Activated CD4-positive, alpha-beta T cell treated with anti-CD3 and anti-CD28 coated beads, Interleukin-2, Interleukin-4, amounts not matched to agents 100 ng/mL and 50 ng/mL, durations not matched to agents 16 hours and 8 hours (primary cell): ENCODE results near the gene IER3.

Source experiments
- DNase-seq: peaks from one replicate; pipeline ENCODE4 v3.0.0-alpha.2; 2020; ENCODE audit warnings: low spot score

The IER3 gene, protein sequence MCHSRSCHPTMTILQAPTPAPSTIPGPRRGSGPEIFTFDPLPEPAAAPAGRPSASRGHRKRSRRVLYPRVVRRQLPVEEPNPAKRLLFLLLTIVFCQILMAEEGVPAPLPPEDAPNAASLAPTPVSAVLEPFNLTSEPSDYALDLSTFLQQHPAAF

DNA sequence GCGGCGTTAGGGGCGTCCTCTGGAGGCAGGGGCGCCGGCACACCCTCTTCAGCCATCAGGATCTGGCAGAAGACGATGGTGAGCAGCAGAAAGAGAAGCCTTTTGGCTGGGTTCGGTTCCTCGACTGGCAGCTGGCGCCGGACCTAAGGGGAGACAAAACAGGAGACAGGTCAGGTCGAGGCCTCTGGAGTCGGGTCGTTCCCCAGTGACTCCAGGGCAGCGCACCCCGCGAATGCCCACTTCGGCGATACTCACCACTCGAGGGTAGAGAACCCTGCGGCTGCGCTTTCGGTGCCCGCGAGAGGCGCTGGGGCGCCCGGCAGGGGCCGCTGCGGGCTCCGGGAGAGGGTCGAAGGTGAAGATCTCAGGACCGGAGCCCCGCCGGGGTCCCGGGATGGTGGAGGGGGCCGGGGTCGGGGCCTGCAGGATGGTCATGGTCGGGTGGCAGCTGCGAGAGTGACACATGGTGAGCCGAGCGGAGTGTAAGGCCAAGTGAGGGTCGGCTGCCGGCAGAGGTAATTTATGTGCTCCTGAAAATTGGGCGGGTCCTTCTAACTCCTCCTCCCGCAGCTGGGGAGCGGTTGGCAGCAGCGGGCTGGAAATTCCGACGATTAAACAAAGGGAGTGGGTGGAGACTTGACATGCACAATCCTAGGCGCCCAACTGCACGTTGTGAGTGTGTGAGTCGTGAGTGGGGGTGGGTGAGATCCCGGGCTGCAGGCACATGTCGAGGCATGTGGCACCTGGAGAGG, at the start of gene IER3:
TSS of gene IER3 (minus strand) at position 494 of the 752 bp plus-strand sequence. CDS start at position 465, 29 bp downstream.
- peak; percentile 91 for DNase-seq

DNA sequence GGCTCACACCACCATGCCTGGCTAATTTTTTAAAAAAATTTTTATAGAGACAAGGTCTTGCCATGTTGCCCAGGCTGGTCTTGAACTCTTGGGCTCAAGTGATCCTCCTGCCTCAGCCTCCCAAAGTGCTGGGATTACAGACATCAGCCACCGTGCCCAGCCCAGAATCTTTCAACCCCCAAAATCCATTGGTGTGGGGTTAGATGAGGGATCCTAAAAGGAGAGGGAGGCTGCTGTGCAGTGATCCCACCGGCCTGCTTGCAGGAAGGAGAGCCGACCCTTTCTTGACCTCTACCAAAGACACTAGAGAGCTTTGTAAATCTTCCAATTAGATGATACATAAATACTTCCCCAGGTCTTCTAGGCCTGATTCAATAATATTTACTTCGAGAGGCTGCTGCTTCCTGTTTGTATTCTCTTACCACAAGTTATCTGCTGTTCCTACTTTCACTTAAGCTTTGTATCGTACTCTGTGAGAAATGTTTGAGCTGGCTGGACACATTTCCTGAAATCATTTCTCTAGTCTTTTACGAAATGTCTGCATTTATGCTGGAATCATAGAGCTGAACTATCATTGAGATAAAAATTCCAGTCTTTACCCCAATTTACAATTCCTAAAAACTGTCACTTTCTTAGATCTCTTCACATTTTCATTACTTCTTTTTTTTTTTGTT, 49.3 kb upstream of the IER3 start:
- DNase-seq, result no peak

DNA sequence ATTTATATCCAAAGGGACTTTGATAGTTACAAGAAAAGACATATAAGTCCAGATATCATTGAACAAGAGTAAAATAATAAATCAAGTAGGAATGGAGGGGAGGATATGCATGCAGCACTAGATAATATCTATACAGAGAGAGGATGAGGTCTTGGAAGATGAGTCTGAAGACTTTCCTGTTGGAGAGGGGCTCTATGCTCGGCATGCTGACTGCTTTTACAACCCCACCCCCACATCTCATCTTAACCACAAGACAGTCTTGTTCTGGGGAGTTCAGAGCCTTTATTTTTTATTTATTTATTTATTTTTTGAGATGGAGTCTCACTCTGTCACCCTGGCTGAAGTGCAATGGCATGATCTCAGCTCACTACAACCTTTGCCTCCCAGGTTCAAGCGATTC, 48.4 kb upstream of the IER3 start:
- no peak for DNase-seq

DNA sequence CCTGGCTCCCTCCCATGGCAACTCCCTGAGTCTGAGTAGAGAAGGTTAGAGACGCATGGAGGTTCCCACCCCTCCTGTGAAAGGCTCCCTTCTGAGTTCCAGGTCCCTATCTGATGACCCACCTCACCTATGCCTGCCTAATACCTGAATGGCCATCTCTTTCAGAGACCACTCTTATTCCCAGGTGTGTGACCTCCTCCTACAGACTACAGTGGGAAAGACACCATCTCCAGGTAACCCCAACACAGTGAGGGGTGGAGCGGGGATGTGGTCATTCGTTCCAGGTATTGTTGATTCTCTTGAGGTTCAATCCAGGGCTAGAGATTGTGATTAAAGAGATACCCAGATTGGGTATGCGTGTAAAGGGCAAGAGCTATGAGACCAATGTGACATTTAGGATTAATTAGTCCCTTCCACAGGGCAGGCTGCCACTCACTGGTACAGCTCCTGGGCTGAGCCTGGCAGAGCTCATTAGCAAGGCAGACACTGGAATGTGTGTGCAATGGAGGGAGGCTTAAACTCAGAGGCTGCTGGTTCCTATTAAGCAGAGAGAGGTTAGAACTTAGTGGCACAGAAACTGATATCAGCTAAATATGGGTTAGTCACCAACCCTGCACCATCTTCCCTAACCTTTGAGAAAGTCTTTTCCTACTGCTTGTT, 46.5 kb upstream of the IER3 start:
- DNase-seq, result no peak

DNA sequence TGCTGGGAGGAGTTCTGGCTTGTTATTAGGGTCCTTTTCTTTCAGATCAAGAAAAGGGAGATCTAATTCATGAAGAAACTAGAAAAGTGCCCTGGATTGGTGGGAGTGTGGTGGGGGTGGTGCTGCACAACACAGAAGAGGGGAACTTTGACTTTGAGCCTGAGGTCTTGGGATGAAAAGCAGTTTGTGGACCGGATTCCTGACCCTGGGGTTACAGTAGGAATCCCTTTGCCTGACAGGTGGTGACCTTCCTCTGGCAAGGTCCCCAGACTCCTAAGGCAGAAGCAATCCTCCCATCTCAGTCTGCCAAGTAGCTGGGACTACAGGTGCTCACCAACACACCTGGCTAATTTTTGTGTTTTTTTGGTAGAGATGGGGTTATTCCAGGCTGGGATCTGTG, 45.3 kb upstream of the IER3 start:
- no peak for DNase-seq

DNA sequence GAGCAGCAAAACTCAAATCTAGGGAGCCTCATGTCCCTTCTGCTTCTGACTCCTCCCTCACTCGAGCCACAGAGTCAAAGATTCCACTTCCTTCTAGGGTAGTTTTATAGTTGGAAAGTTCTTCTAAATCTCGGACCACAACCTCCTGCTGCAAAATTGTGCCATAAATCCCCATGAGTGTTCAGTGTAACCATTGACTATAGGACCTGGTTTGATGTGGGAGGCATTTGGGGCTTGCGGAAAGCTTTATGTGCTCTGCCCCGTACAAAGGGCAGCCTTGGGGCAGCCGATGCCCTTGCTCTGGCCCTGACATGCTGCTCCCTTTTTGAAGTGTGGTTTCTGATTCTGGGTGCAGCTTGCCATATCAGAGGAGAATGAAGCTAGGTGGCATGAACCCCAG, 43.6 kb upstream of the IER3 start:
- DNase-seq, result no peak

DNA sequence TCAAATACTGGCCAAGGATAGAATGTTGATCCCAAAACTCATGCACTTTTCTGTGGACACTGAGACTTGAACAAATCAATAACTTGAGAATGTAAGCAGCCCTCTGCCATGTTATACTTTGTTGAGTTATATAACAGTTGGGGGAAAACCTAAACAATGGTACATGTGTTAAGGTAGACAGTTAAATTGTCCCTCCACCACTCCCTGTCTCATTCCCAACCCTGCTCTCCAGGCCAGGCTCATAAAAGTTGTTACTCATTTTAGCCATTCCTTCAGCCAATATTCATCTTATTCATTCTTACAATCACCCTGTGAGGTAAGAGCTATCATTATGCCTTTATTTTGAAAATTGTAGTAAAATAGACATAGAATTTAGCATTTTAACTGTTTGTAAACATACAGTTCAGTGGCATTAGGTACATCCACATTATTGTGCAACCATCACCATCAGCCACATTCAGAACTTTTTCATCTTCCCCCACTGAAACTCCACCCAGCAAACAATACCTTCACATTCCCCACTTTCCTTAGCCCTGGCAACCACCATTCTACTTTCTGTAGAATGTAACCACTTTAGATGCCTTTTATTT, 38.2 kb upstream of the IER3 start:
- DNase-seq, result no peak

DNA sequence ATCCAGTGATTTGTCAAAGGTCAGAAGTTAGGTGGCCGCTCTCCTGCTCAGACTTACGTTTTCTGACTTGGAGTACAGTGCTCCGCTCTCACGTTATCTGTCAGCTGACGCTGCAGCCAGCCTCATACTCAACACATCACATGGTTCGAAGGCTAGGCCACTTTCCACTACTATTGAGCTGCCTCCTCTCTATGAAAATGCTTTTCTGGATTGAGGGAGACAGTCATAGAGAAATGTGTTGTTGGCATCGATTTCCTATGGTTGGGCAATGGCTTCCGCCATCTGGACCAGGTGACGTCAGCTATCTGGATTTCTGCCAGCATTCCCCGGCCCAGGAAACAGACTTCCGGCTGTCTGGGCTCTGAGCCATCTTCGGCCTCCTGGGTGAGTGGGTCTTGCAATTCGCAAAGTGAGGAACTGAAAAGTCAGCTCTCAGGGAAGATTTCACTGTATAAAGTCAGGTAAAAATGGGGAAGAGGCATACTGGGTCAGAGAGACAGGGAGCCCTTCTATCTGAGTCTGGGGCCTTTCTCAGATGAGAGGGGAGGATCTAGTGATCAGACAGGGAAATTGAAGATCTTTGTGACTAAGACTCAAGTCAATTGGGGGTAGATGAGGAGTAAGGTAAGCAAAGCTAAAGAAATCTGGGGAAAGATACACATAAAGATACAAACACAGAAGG, 37.5 kb upstream of the IER3 start:
- no peak for DNase-seq

DNA sequence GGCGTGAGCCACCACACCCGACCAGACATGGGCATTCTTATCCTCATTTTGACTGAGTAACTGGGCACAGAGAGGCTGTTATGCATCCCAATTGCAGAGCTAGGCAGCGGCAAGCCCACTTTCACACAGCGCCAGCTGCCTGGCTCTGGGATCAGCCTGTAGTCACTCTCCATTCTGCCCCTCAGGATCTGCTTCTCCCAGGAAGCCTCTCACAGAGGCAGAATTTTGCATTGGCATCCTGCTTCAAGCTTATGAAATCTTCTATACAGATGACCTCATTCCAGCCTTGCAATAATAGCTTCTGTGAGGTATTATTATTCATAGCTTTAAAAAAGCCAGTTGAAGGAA, 37.0 kb upstream of the IER3 start:
- DNase-seq, result no peak

DNA sequence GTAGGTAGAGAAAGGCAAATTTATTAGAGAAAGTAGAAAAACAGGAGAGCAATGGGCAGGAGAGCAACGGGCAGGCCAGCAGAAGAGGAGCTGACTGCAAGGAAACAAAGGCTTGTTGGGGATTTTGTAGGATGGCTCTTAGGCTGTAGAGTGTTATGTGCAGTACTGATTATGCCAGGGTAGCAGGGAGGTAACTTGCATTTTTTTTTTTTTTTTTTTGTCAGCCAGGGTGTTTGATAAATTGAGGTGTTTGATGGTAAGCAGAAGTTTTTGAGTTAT, 36.2 kb upstream of the IER3 start:
- DNase-seq, result no peak

DNA sequence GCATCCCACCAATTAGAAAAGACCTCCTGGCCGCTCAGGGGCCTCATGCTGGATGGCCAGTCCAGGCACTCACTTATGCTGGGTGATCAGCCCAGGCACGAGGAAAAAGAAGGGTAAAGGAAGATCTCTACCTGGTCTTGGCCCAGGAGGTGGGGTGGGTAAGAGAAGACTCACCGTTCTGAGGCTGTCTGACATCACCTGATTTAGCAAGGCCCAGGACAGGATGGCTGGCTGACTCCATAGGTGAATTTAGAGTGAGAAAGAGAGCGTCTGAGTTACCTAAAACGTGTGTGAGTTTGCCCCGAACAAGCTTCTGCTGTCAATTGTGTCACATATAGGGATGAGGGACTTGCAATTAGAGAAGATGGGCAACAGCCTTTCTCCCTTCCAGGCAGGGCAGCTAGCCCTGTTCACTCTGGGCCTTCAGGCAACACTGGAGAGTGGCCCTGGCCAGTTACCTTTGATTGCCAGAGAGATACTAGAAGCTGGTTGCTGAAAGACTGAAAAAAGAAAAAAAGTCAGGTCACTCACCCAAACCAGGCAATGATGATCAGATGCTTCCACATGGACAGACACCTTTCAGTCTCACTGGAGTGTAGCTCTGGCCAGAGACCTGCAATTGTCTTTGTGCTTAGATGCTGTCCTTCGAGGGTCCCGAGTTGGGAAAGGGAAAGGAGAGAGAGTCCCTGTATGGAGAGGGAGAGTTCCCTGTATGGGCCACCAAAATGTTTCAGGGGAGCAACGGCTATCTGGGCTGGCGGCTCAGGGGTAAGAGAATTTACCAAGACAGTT, 35.7 kb upstream of the IER3 start:
- DNase-seq, result no peak

DNA sequence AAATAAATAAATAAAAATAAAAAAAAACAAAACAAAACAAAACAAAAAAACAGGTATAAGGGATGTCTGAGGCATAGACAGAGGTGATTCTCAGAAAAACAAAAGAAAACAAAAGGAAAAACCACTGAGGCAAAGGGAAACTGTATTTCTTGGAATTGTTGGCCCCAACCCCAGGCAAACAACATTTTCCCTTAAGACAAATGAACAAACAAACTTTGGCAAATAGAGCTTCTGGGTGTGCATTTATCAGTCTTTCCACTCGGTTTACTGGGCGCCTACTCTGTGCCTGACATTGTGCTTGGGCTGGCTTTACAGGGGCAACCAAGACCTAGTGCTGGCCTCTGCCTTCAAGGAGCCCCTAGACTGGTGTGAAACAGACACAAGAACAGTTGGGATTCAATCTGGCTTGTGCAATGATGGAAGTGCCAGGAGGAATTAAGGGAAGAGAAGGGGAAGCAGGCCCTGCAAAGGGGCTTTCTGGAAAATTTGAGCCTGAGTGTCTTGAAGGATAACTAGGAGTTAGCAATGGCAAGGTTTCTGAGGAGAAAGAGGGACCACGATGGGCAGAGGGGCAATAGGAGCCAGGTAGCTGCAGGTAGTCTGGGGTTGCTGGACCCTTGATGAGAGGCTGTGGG, 33.8 kb upstream of the IER3 start:
- DNase-seq, result no peak

DNA sequence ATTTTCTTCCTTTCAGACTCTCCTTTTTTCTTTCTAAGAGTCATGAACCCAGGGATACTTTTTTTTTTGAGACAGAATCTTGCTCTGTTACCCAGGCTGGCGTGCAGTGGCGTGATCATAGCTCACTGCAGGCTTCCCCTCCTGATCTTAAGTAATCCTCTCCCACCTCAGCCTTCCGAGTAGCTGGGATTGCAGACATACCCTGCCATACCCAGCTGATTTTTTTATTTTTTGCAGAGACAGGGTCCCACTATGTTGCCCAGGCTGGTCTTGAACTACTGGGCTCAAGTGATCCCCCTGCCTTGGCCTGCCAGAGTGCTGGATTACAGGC, 32.8 kb upstream of the IER3 start:
- DNase-seq, result no peak

DNA sequence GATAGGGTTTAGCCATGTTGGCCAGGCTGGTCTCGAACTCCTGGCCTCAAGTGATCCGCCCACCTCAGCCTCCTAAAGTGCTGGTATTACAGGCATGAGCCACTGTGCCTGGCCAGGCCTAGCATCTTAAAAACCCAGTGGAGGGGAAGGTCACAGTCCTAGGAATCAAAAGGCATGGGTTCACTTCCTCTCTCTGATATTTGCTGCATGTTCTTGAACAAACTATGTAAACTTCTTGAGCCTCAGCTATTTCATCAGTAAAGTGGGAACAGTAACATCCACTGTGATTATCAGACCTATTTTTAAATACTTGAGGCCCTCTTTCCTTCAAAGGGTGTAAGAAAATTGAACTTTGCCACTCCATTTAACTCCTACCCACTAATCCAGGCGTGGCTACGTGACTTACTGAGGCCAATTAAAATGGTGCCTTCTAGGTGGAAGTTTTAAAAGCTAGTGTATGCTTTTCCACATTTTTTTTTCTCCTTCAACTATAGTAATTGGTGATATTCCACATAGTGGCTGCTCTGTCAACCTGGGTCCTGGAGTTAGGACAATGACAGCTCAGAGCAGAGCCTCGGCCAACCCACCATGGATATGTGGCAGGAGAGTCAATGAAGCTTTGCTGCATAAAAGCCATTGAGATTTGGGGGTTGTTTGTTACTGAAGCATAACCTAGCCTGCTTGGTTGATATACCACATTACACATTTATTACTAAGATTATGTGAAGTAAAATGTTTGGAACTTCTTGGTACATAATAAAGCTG, 32.2 kb upstream of the IER3 start:
- no peak for DNase-seq

DNA sequence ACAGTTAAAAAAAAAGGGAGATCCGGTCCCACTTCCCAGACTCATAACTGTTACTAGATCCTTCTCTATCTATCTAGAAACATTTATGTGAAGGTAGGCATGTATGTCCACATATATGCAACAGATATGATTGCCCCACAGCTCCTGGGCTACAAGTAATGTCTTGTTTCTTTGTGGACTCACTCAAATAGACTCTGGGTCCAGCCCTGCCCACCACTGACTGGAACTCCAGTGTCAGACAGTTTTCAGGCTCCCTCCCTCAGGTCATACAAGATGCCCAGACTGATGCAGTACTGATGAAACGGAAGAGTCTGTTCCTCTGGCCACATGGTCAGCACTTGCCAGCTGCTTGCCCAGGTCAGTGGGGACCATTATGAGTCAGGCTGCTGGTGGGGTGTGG, 30.8 kb upstream of the IER3 start:
- no peak for DNase-seq

DNA sequence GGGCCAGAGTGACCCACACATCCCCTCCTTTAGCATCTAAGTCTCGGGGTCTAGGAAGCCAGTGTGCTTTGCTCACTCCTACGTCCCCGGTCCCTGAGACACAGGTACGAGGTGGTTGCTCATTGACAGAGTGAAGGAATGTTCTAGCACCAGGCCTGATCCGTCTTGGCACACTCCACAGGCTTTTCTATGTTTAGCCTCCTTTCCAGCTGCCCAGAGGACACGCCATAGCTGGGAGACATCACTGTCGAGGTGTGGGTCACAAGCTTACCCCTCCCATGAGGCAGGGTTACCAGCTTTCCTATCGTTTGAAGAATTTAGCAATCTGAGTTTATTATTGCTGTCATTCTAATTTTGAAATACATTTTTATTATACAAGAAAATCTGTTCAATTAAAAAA, 30.4 kb upstream of the IER3 start:
- no peak for DNase-seq

DNA sequence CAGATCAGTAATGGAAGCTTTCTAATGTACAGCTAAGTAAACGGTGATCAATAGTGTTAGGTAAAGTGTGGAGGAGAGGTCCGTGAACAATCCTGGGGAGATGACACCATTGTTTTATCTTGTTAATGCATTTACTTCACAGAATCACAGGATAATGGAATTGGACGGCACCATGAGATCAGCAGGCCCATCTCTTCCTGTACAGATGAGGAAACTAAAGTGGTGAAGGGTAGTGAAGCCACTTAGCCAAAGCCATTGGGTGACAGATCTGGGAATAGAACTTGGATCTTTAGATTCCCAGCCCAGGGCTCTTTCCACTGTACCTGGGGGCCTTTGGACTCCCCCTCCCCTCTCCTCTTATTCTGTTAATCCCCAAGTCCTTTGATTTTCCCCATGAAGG, 26.2 kb upstream of the IER3 start:
- no peak for DNase-seq

DNA sequence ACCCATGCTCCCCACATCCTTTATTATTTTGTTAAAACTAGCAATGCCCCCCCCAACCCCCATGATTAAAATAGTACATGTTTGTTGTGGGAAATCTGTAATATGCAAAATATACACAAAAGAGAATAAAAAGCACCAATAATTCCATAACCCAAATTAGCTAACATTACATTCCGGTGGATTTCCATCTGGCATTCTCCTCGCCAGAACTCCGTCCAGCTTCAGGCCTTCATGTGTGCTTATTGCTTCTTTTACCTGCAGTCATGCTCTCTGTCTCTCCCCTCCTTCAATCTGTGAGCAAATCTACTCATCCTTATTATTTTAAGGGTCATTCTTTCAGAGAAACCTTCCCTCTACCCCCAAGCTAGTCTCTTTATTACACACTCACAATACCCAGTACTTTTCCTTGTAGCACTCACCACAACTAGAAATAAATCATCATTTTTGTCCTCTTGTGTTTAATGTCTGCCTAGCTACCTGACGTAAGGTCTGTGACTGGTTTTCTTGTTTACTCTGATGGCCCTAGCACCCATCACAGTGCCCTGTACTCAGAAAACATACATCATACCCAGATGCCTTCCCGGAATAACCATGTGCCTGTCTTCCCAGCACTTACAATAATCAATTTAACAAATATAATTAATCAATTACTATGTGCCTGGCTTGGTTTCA, 25.6 kb upstream of the IER3 start:
- peak; percentile 48 for DNase-seq

DNA sequence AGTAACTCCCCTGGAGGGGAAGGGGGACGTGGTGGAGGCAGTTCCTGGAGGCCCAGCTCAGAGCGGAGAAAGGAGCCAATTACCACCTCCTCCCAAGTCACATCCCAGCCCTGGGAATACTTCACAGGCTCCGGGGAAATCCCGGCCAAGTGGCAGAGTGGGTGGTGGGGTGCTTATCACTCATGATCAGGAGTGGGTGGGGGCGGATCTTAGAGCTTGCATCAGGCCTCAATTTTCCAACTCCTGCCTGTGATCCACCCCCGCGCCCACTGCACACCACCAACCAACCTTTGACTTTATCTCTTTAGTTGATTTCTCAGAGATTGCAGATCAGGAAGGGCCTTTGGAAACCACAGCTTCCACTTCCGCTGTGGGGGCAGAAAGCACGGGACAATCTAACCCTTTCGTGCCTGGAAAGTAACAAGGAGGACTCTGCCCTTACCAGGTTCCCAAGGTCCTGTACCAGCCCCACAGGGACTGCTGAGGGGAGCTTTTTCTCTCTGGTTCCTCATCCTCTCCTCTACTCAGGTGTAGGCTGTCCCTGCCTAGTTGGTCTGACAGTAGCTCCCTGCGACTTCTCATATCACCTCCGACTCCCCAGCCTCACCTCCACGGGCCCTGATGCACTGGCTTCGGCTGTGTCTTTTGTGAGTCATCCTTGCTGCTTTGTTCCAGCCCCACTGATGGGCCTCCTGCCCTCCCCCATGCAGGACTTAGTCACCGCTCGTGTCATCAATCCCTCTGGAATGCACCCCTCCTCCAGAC, 24.9 kb upstream of the IER3 start:
- DNase-seq, result peak; percentile 82
